K562 (cell line): ENCODE data around the gene SF3B4. TPM values are rescaled to one million over a fixed set of nuclear protein-coding genes. Genes with fewer than 3 reads are reported as not detected.
A peak's percentile ranks its signal among the peaks of the same experiment; 100 is the strongest.

ENCODE experiments used
- BMI1 ChIP-seq: fragments of 150-350 bp; IDR thresholded peaks from 2 replicates; pipeline ENCODE4 v1.6.1; 2014; ENCODE audit warnings: low read length
- CBFA2T3 ChIP-seq: fragments of 450-650 bp; IDR thresholded peaks from 2 replicates; pipeline ENCODE4 v1.6.1; 2017
- CBX1 ChIP-seq: sonication (generic); IDR thresholded peaks from 2 replicates; pipeline ENCODE4 v1.6.1; 2016; ENCODE audit warnings: antibody characterized with exemption, low read depth, mild to moderate bottlenecking
- ETV6 ChIP-seq, 3 experiments: fragments of 150-350 bp in 1 of 3; sonication (generic) in 1 of 3; formaldehyde crosslinking in 1 of 3; IDR thresholded peaks; 2 replicates each; pipeline versions ENCODE4 v1.6.1 to v1.8.0; 2014 to 2022; ENCODE audit warnings: borderline replicate concordance in 2 of 3, low read depth in 2 of 3, antibody characterized with exemption in 1 of 3, low read length in 1 of 3, mild to moderate bottlenecking in 1 of 3, missing genetic modification reagents in 1 of 3
- FUS ChIP-seq: fragments of 200-400 bp; formaldehyde crosslinking; optimal IDR thresholded peaks from 2 replicates; pipeline ENCODE3; 2017; ENCODE audit warnings: low read depth, low read length
- GTF2F1 ChIP-seq: IDR thresholded peaks from 2 replicates; pipeline ENCODE4 v1.6.1; 2011; ENCODE audit warnings: low read depth, low read length, improper control_type of control experiment
- HMG20B ChIP-seq: fragments of 250-450 bp; sonication (Bioruptor Pico); IDR thresholded peaks from 2 replicates; pipeline ENCODE4 v1.5.0; 2021; ENCODE audit warnings: mild to moderate bottlenecking
- KAT7 ChIP-seq: sonication (generic); formaldehyde crosslinking; IDR thresholded peaks from 2 replicates; pipeline ENCODE4 v1.8.0; 2022; ENCODE audit warnings: missing genetic modification reagents, mild to moderate bottlenecking, borderline replicate concordance
- LARP7 ChIP-seq: fragments of 450-650 bp; IDR thresholded peaks from 2 replicates; pipeline ENCODE4 v1.6.1; 2016
- POLR2AphosphoS5 ChIP-seq: IDR thresholded peaks from 2 replicates; pipeline ENCODE4 v1.6.1; 2011; ENCODE audit warnings: mild to moderate bottlenecking, low read depth, low read length, moderate library complexity; ENCODE audit not compliant: control insufficient read depth, insufficient read depth
- RNF2 ChIP-seq: sonication (generic); IDR thresholded peaks from 2 replicates; pipeline ENCODE4 v1.6.1; 2016
- SLC30A9 ChIP-seq: fragments of 250-450 bp; sonication (Bioruptor Pico); IDR thresholded peaks from 2 replicates; pipeline ENCODE4 v1.8.0; 2022; ENCODE audit warnings: mild to moderate bottlenecking, moderate library complexity
- SPI1 ChIP-seq: IDR thresholded peaks from 2 replicates; pipeline ENCODE4 v1.6.1; 2011; ENCODE audit warnings: low read depth, low read length, control low read depth, borderline replicate concordance
- ZNF121 ChIP-seq: sonication (generic); formaldehyde crosslinking; conservative IDR thresholded peaks from 2 replicates; pipeline ENCODE4 v1.8.0; 2022; ENCODE audit warnings: missing genetic modification reagents
- ZNF175 ChIP-seq: fragments of 200-800 bp; sonication (Bioruptor generic); IDR thresholded peaks from 2 replicates; pipeline ENCODE4 v1.6.1; 2016; ENCODE audit warnings: low read depth, mild to moderate bottlenecking, missing genetic modification characterization, missing compliant biosample characterization
- ZNF263 ChIP-seq: sonication (generic); formaldehyde crosslinking; IDR thresholded peaks from 2 replicates; pipeline ENCODE4 v1.8.0; 2022; ENCODE audit warnings: mild to moderate bottlenecking, missing genetic modification reagents, borderline replicate concordance
- ZNF561 ChIP-seq: fragments of 450-650 bp; formaldehyde crosslinking; conservative IDR thresholded peaks from 2 replicates; pipeline ENCODE4 v1.4.0; 2020; ENCODE audit warnings: mild to moderate bottlenecking, moderate library complexity
- ZNF79 ChIP-seq: fragments of 250-450 bp; sonication (Bioruptor Pico); IDR thresholded peaks from 2 replicates; pipeline ENCODE4 v1.4.0; 2020; ENCODE audit warnings: low read depth, mild to moderate bottlenecking, moderate library complexity
- polyA plus RNA-seq, 8 experiments: library from polyadenylated mRNA; depleted of rRNA in 4 of 8; stranded (reverse) in 5 of 8; unstranded in 3 of 8; fragments of >200 nt; fragmentation: Nextera tagmentation in 2 of 8; fragmentation: Illumina TruSeq in 1 of 8; extraction: Ambion mirVana in 2 of 8; extraction: Trizol in 1 of 8; gene quantifications; 2 replicates each; pipeline versions ENCODE4 v1.2.1 to v1.2.3, GENCODE V29; 2011 to 2014; ENCODE audit warnings: inconsistent platforms in 1 of 8, missing spikeins in 1 of 8
- total RNA-seq, 7 experiments: library from RNA; depleted of rRNA in 6 of 7; stranded (reverse); fragments of >200 nt in 6 of 7; fragmentation: Illumina TruSeq in 2 of 7; extraction: Trizol in 2 of 7; gene quantifications; 2 replicates each; pipeline versions ENCODE4 v1.2.1 to v1.2.3, GENCODE V29; 2011 to 2021; ENCODE audit warnings: low replicate concordance in 1 of 7
- TF ChIP-seq, protein P1 (sequence below): sonication (generic); formaldehyde crosslinking; IDR thresholded peaks from 2 replicates; pipeline ENCODE4 v1.8.1; 2023; ENCODE audit warnings: missing genetic modification reagents, mild to moderate bottlenecking, borderline replicate concordance
- TF ChIP-seq, protein P2 (sequence below): sonication (generic); IDR thresholded peaks from 2 replicates; pipeline ENCODE4 v1.6.1; 2016
- TF ChIP-seq, protein P3 (sequence below): fragments of 450-650 bp; IDR thresholded peaks from 2 replicates; pipeline ENCODE4 v1.6.1; 2016; ENCODE audit warnings: borderline replicate concordance

The SF3B4 gene
- total and polyA plus RNA-seq, 9 of the 15 experiments (the other 6 are each of a cell fraction or from before 2014, with no cell fraction given), result 3.0 to 88.0 (median 26.1) TPM

DNA sequence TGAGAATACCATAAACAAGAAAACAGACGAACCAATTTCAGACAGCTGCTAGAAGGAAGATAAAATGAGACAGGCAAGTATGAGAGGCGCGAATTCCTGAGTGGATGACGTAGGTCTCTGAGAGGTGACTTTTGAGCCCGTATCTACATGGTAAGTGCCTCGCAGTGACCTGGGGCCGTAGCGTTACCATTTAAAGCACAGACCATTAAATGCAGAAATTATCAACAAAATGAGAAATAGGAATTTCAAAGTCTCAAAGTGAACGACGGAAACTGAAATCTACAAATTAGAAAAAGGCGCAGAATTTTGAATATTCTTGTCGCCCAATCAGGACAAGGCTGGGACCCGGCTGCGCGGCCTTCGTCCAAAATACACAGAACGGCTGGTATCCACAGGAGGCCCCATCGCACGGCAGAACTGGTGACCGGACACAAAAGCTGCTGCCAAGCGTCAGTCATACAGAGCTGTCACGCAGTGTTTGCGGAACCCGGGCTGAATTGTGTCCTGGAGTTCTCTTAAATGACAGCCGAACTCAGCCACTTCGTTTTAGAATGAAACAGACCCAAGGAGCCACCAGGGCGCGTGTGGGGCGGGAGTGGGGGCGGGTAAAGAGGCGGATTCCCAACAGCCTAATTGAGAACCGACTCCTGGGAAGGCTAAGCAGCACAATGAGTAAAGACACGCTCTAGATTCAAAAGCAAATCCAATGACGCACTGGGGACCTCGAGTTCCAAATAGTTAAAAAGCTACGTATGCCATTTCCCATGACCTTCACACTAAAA, 42.1 kb downstream of the SF3B4 start (continued):
- TF ChIP-seq, protein P1, sequence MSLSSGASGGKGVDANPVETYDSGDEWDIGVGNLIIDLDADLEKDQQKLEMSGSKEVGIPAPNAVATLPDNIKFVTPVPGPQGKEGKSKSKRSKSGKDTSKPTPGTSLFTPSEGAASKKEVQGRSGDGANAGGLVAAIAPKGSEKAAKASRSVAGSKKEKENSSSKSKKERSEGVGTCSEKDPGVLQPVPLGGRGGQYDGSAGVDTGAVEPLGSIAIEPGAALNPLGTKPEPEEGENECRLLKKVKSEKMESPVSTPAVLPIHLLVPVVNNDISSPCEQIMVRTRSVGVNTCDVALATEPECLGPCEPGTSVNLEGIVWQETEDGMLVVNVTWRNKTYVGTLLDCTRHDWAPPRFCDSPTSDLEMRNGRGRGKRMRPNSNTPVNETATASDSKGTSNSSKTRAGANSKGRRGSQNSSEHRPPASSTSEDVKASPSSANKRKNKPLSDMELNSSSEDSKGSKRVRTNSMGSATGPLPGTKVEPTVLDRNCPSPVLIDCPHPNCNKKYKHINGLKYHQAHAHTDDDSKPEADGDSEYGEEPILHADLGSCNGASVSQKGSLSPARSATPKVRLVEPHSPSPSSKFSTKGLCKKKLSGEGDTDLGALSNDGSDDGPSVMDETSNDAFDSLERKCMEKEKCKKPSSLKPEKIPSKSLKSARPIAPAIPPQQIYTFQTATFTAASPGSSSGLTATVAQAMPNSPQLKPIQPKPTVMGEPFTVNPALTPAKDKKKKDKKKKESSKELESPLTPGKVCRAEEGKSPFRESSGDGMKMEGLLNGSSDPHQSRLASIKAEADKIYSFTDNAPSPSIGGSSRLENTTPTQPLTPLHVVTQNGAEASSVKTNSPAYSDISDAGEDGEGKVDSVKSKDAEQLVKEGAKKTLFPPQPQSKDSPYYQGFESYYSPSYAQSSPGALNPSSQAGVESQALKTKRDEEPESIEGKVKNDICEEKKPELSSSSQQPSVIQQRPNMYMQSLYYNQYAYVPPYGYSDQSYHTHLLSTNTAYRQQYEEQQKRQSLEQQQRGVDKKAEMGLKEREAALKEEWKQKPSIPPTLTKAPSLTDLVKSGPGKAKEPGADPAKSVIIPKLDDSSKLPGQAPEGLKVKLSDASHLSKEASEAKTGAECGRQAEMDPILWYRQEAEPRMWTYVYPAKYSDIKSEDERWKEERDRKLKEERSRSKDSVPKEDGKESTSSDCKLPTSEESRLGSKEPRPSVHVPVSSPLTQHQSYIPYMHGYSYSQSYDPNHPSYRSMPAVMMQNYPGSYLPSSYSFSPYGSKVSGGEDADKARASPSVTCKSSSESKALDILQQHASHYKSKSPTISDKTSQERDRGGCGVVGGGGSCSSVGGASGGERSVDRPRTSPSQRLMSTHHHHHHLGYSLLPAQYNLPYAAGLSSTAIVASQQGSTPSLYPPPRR, result peak; percentile 62
- TF ChIP-seq CBX1, result no peak
- TF ChIP-seq ETV6 (IDR thresholded peaks at IDR 0.05; ENCODE audit: borderline replicate concordance in 1 of 2, low read depth in 2 of 2, low read length in 1 of 2), result no peak
- TF ChIP-seq ETV6 (CRISPR knock-in tag; IDR thresholded peaks at IDR 0.05; ENCODE audit: borderline replicate concordance), result peak; percentile 36; the same call in 1 of the 2 replicates
- TF ChIP-seq ZNF175, result peak; percentile 71; the same call in 1 of the 2 replicates
- TF ChIP-seq ZNF561 (CRISPR knock-in tag), result no peak
- no peak for TF ChIP-seq HMG20B
- TF ChIP-seq ZNF79 (CRISPR knock-in tag), result no peak
- TF ChIP-seq ZNF121 (CRISPR knock-in tag), result no peak
- TF ChIP-seq CBFA2T3, result peak; percentile 63
- TF ChIP-seq LARP7, result no peak
- peak; percentile 75 for TF ChIP-seq FUS
- peak; percentile 86 for TF ChIP-seq POLR2AphosphoS5
- TF ChIP-seq BMI1, result no peak
- no peak for TF ChIP-seq SPI1
- TF ChIP-seq, protein P2, sequence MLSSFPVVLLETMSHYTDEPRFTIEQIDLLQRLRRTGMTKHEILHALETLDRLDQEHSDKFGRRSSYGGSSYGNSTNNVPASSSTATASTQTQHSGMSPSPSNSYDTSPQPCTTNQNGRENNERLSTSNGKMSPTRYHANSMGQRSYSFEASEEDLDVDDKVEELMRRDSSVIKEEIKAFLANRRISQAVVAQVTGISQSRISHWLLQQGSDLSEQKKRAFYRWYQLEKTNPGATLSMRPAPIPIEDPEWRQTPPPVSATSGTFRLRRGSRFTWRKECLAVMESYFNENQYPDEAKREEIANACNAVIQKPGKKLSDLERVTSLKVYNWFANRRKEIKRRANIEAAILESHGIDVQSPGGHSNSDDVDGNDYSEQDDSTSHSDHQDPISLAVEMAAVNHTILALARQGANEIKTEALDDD, result no peak
- TF ChIP-seq RNF2, result no peak
- TF ChIP-seq, protein P3, sequence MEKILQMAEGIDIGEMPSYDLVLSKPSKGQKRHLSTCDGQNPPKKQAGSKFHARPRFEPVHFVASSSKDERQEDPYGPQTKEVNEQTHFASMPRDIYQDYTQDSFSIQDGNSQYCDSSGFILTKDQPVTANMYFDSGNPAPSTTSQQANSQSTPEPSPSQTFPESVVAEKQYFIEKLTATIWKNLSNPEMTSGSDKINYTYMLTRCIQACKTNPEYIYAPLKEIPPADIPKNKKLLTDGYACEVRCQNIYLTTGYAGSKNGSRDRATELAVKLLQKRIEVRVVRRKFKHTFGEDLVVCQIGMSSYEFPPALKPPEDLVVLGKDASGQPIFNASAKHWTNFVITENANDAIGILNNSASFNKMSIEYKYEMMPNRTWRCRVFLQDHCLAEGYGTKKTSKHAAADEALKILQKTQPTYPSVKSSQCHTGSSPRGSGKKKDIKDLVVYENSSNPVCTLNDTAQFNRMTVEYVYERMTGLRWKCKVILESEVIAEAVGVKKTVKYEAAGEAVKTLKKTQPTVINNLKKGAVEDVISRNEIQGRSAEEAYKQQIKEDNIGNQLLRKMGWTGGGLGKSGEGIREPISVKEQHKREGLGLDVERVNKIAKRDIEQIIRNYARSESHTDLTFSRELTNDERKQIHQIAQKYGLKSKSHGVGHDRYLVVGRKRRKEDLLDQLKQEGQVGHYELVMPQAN, result peak; percentile 4; the same call in 1 of the 2 replicates
- peak; percentile 96 for TF ChIP-seq KAT7 (CRISPR knock-in tag)
- no peak for TF ChIP-seq GTF2F1
- TF ChIP-seq ZNF263 (CRISPR knock-in tag), result no peak
- TF ChIP-seq SLC30A9 (CRISPR knock-in tag), result no peak
